GM19193 (cell line): ENCODE data around the gene CAMTA1.

Experiments used
- POLR2A ChIP-seq: IDR thresholded peaks from 4 replicates; pipeline ENCODE4 v1.6.1; 2011; ENCODE audit not compliant: insufficient read depth, insufficient read length; ENCODE audit errors: extremely low read depth

Gene CAMTA1

DNA sequence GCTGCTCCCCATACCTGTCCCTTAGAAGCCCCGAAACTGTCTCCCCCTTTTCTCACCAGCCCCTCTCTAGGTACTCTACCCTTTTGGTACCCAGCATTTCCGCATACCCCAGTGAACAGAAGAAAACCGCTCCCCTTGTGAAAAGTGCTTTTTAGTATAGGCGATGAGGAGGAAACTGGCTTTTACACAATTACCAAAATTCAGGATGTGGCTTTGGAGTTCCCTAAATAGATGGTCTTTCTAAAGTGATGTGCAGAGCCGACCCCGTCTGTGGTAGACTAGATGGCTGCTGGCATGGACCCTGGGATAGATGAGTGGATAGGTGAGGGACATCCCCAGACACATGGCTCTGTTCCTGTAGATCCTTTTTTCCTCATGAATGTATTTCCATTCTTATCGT lies 996.2 kb downstream of the CAMTA1 start:
- no peak for TF ChIP-seq POLR2A

DNA sequence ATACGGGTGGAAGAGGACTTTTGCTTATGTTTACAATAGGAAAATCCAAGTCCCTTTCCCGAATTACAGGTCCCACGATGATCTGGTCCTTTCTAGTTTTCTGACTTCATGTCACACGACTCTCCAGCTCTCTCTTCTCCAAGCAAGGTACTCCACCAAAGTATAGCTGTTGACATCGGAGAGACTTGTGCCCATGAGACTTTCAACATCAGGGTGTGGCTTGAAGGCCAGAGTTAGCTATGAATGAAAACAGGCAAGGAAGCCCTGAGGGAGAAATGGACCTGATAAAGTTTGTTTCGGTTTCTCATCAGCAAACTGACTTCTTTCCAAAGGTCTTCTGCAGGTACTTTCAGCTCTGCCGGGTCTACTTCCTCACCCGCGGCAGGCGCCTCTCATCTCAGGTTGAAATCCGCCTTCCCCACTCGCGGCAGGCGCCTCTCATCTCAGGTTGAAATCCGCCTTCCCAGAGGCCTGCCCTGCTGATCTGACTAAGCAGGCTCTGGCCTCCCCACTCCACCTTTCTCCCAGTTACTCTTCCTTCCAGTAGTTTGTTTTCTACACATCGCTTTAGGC lies 996.8 kb downstream of the CAMTA1 start:
- no peak for TF ChIP-seq POLR2A

GRCh38 chr1:7783178-7783711 lies 998.0 kb downstream of the CAMTA1 start:
- no peak for TF ChIP-seq POLR2A

DNA sequence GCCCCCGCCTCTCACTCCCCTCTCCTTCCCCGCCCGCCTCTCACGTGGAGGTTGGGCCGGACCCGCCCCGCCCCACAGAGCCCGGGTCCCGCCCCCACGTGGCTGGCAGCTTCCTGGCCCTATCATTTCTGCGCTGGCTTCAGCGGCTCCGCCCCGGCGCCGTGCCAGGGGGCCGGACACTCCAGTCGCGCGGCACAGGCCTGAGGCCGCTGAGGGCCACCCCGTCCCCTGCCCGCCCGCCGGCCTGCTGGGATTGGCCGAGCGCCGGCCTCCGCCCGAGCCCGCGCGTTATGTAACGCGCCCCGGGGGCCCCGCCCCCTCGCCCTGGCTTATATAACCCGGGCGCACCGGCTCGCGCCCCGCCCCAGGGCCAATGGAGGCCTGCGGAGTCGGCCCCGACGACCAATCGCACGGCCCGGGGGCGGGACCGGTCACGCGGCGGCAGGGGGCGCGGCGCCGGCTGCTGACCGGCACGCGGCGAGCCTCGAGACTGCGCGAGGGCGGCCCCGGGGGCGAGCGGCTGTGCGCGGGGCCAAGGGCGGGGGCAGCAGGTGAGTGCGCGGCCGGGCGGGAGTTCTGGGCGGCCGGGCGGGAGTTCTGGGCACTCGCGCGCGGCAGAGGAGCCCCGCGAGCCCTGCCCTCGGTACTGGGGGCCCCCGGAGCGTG lies 998.7 kb downstream of the CAMTA1 start, which contains the start of gene PER3:
PER3 (plus strand) TSS at position 466 of the 666 bp plus-strand sequence. CDS start 587 bp downstream, outside the sequence.
- TF ChIP-seq POLR2A = no peak

DNA sequence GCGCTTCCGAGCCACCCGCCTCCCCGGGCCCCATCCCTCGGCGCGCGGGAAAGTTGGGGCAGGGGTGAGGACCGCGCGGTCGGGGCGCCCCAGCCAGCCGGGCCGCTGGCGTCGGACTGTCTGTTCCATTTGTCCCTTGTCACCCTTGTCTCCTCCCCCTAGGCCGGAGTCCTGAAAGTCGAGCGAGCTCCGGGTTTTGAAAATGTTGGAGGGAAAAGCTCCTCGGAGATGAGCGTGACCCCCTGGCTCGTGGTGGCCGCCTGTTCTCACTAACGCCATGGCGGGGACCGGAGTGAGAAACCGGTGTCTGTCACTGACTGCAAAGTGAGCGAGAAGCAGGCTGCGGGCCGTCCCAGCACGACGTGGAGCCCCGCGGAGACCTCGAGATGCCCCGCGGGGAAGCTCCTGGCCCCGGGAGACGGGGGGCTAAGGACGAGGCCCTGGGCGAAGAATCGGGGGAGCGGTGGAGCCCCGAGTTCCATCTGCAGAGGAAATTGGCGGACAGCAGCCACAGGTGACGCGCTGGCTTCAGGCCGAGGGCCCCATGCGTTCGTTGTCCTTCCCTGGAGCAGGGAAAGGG lies 999.3 kb downstream of the CAMTA1 start:
- no peak for TF ChIP-seq POLR2A

GRCh38 chr1:7785108-7785507 lies 999.9 kb downstream of the CAMTA1 start:
- no peak for TF ChIP-seq POLR2A

GRCh38 chr1:7786795-7787194 lies 1001.5 kb downstream of the CAMTA1 start:
- TF ChIP-seq POLR2A = no peak

GRCh38 chr1:7789828-7790227 lies 1004.6 kb downstream of the CAMTA1 start:
- no peak for TF ChIP-seq POLR2A

GRCh38 chr1:7795406-7795805 lies 1010.2 kb downstream of the CAMTA1 start:
- TF ChIP-seq POLR2A = no peak

DNA sequence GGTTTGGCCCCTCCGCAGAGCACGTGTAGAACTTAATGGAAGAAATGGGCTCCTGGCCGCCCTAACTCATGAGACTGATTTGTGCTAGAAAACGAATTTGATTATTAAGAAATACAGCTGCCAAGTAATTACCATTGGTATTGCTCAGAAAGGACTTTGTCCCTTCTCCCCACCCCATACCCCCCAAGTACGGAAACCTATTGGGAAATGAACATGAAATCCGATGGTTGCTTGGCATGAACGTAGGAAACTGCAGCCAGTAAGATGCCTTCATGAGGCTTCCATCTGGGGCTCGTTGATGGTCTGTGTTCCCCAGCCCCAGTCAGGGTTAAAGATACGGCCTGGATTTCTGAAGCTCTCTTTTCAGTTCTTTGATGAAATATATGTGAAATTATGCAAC lies 1020.2 kb downstream of the CAMTA1 start:
- TF ChIP-seq POLR2A = no peak

DNA sequence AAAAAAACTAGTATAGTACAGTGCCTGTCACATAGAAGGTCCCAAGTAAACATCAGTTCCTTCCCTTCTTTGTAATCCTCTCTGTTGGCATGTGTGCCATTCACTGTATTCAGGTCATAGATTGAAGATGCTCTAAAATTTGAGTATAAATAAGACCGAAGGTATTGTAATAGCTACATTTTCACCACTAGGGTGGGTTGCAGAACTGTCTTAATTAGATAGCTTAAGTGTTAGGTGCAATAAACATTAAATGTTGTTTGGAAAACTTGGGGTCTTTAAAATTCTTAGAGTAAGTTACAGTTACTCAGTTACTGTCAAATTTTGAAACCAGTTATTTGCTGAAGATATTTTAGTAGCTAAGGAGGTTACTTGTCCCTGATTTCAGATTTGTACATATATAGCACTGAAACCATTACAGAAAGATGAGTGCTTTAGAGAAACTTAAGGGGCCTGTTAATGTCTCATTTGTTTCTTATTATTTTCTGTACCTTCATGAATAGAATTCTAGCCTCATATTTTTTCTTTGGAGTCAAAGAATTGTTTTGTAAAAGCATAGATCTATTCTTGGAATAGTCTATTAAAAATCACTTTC lies 1023.1 kb downstream of the CAMTA1 start:
- no peak for TF ChIP-seq POLR2A

DNA sequence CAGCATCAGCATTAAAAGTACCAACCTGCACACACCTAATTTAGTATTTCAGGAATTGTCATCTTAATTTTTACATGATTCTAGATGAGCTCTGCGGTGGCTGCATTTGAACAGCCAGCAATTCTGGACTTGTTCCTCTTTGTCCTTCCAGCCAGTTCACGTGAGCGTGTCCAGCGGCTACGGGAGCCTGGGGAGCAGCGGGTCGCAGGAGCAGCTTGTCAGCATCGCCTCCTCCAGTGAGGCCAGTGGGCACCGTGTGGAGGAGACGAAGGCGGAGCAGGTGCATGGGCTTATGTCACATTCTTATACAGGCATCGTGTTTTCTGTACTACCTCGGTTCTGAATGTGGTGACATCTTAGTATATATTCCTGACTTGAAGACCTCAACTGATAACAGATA lies 1024.5 kb downstream of the CAMTA1 start:
- TF ChIP-seq POLR2A = no peak

GRCh38 chr1:7810395-7810794 lies 1025.1 kb downstream of the CAMTA1 start:
- no peak for TF ChIP-seq POLR2A

- TF ChIP-seq POLR2A = no peak
Observed at GRCh38 chr1:7811476-7811875, 1026.2 kb downstream of the CAMTA1 start.

DNA sequence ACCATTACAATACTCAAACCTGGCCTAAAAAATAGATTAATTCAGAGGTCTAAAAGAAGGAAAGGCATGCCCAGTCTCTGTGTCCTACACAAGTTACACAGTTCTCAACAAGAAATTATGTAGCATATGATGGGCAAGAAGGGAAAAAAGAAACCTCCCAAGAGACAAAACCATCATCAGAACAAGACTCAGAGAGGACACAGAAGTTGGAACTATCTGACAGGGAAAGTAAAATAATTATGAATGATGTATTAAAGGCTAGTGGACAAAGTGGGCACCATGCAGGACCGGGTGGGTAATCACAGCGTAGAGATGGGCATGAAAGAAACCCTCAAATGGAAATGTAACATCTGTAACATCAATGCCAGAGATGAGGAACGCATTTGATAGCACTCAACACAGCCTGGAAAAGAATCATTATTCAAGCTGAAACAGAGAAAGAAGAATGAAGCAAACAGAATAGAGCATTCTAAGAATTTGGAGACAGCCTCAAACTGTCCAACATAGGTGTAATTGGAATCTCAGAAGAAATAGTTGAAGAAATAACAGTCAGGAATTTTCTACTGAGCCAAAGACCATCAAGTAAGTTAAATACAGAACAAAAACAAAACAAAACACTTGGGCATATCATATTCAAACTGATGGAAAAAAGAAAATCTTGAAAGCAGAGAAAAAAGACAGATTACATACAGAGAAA lies 1028.6 kb downstream of the CAMTA1 start:
- no peak for TF ChIP-seq POLR2A
